GM12878 (cell line): ENCODE measurements around the gene MYCN. TPM values are rescaled to one million over a fixed set of nuclear protein-coding genes. Genes with fewer than 3 reads are reported as not detected.

Experiments used
- ATAC-seq: fragments of 200-7000 bp; cut with Tn5 transposase; 3 replicates; pipeline ENCODE4 v1.9.1; 2020; ENCODE audit warnings: mild to moderate bottlenecking, moderate library complexity
- BruUV-seq: library from RNA; stranded (reverse); fragments of 400-500 nt; replicated peaks from 2 replicates; lab custom pipeline; 2021; lab: Mats Ljungman, UMichigan
- CTCF ChIA-PET: fragments of 300-600 bp; sonication (Branson Sonifier 250); formaldehyde crosslinking; extraction: SDS; loops from one replicate; lab custom pipeline; 2021; ENCODE audit warnings: inconsistent platforms; lab: Yijun Ruan, JAX
- POLR2A ChIA-PET: fragments of 350-600 bp; formaldehyde crosslinking; extraction: SDS; loops from one replicate; lab custom pipeline; 2021; ENCODE audit warnings: inconsistent platforms; lab: Charles Lee
- RAD21 ChIA-PET: fragments of 300-600 bp; sonication (Branson Sonifier 250); formaldehyde crosslinking; loops from one replicate; lab custom pipeline; 2023; ENCODE audit warnings: antibody characterized with exemption; ENCODE audit not compliant: unreplicated experiment; lab: Charles Lee
- SMC1A ChIA-PET: fragments of 300-600 bp; sonication (Branson Sonifier 250); formaldehyde crosslinking; loops from one replicate; lab custom pipeline; 2023; ENCODE audit not compliant: unreplicated experiment, uncharacterized antibody; lab: Charles Lee
- DNase-seq: peaks from one replicate; pipeline ENCODE4 v3.0.0-alpha.2; 2011; ENCODE audit warnings: low read depth, low spot score
- FAIRE-seq: peaks from 3 replicates; lab custom pipeline; 2011; peaks lifted over from hg19 to GRCh38; lab: Jason Lieb, UNC
- H2AFZ ChIP-seq: 2 replicates; pipeline ENCODE4 v1.6.0; 2011; ENCODE audit warnings: low read depth, low read length, control low read depth; ENCODE audit not compliant: control insufficient read depth
- H3K27ac ChIP-seq: 2 replicates; pipeline ENCODE4 v1.5.1; 2011; ENCODE audit warnings: control low read depth; ENCODE audit not compliant: control insufficient read depth, insufficient read depth
- H3K27me3 ChIP-seq, 2 experiments: replicated peaks in 1 of 2; 2 replicates each; pipeline versions ENCODE4 v1.6.0 to v1.6.1; 2011; ENCODE audit warnings: low read length in 1 of 2; ENCODE audit not compliant: control insufficient read depth in 2 of 2, insufficient read depth in 2 of 2
- H3K36me3 ChIP-seq, 2 experiments: 2 replicates each; pipeline ENCODE4 v1.5.1; 2011; ENCODE audit warnings: low read length in 1 of 2; ENCODE audit not compliant: control insufficient read depth in 2 of 2, insufficient read depth in 2 of 2
- H3K4me1 ChIP-seq: 2 replicates; pipeline ENCODE4 v1.6.1; 2011; ENCODE audit warnings: mild to moderate bottlenecking, low read length, moderate library complexity, mixed read lengths; ENCODE audit not compliant: control insufficient read depth, insufficient read depth
- H3K4me2 ChIP-seq: 2 replicates; pipeline ENCODE4 v1.6.0; 2011; ENCODE audit warnings: control low read depth; ENCODE audit not compliant: control insufficient read depth, insufficient read depth
- H3K4me3 ChIP-seq: fragments of 200-600 bp; sonication (generic); 2 replicates; pipeline ENCODE4 v1.5.1; 2016
- H3K79me2 ChIP-seq: 2 replicates; pipeline ENCODE4 v1.6.0; 2011; ENCODE audit warnings: low read length; ENCODE audit not compliant: control insufficient read depth, insufficient read depth
- H3K9ac ChIP-seq: 2 replicates; pipeline ENCODE4 v1.8.0; 2011; ENCODE audit warnings: low read length, control low read depth, mixed read lengths; ENCODE audit not compliant: control insufficient read depth, insufficient read depth
- H3K9me3 ChIP-seq: replicated peaks from 3 replicates; pipeline ENCODE4 v1.5.1; 2011; ENCODE audit warnings: mild to moderate bottlenecking, low read length; ENCODE audit not compliant: control insufficient read depth, insufficient read depth
- H4K20me1 ChIP-seq: 2 replicates; pipeline ENCODE4 v1.6.0; 2011; ENCODE audit not compliant: control insufficient read depth, insufficient read depth
- EP300 ChIP-seq, 2 experiments: fragments of 150-350 bp in 1 of 2; IDR thresholded peaks; 2 replicates each; pipeline ENCODE4 v1.6.1; 2011 to 2012; ENCODE audit warnings: low read depth in 2 of 2, low read length in 2 of 2, borderline replicate concordance in 1 of 2, improper control_type of control experiment in 1 of 2, inconsistent platforms in 1 of 2; ENCODE audit not compliant: control insufficient read depth in 1 of 2
- MEF2A ChIP-seq: IDR thresholded peaks from 2 replicates; pipeline ENCODE4 v1.6.1; 2011; ENCODE audit warnings: low read depth, mild to moderate bottlenecking, low read length, moderate library complexity; ENCODE audit not compliant: insufficient read depth
- PAX5 ChIP-seq: IDR thresholded peaks from 2 replicates; pipeline ENCODE4 v1.6.1; 2011; ENCODE audit warnings: low read depth, low read length, borderline replicate concordance
- PML ChIP-seq: IDR thresholded peaks from 2 replicates; pipeline ENCODE4 v1.6.1; 2012; ENCODE audit warnings: low read length, inconsistent platforms
- SIN3A ChIP-seq: IDR thresholded peaks from 2 replicates; pipeline ENCODE4 v1.6.1; 2012; ENCODE audit warnings: low read depth, low read length, improper control_type of control experiment
- SMC3 ChIP-seq: IDR thresholded peaks from 2 replicates; pipeline ENCODE4 v1.6.1; 2011; ENCODE audit warnings: low read length, improper control_type of control experiment, borderline replicate concordance
- SREBF2 ChIP-seq: IDR thresholded peaks from 2 replicates; pipeline ENCODE4 v1.6.1; 2012; ENCODE audit warnings: mild to moderate bottlenecking, low read length
- STAT3 ChIP-seq: IDR thresholded peaks from 2 replicates; pipeline ENCODE4 v1.6.1; 2011; ENCODE audit warnings: low read depth, low read length, improper control_type of control experiment
- ZNF274 ChIP-seq: IDR thresholded peaks from one replicate; pipeline ENCODE4 v1.8.0; 2011; ENCODE audit not compliant: insufficient read length, insufficient read depth
- WGBS: methylation state at CpG from one replicate; pipeline ENCODE4 v1.1.6; 2016; ENCODE audit warnings: low lambda C conversion rate; ENCODE audit not compliant: insufficient replicate concordance, insufficient coverage; ENCODE audit errors: missing lambda C conversion rate; 5-methylcytosine and 5-hydroxymethylcytosine counted together
- in situ Hi-C: fragments of 300-500 bp; cut with MboI; formaldehyde crosslinking; loops from 9 replicates; pipeline ENCODE4 v1.14.3; 2018; ENCODE audit warnings: mixed read lengths
- intact Hi-C: fragments of 100-400 bp; cut with micrococcal nuclease; formaldehyde crosslinking; loops from one replicate; pipeline ENCODE4 v1.14.2; 2022; ENCODE audit not compliant: unreplicated experiment
- polyA plus RNA-seq, 11 experiments: library from polyadenylated mRNA; depleted of rRNA in 4 of 11; unstranded in 6 of 11; stranded (reverse) in 5 of 11; fragments of >200 nt; fragmentation: Nextera tagmentation in 4 of 11; fragmentation: Illumina TruSeq in 1 of 11; extraction: Ambion mirVana in 4 of 11; extraction: Trizol in 1 of 11; gene quantifications; 1 replicate in 1 of 11; 2 replicates in 10 of 11; pipeline versions ENCODE4 v1.2.1 to v1.2.3, GENCODE V29; 2011 to 2016; ENCODE audit warnings: inconsistent platforms in 2 of 11, missing spikeins in 2 of 11, low read depth in 1 of 11
- total RNA-seq, 4 experiments: library from RNA; depleted of rRNA in 3 of 4; stranded (reverse); fragments of >200 nt in 3 of 4; fragmentation: Illumina TruSeq in 1 of 4; extraction: Trizol in 1 of 4; gene quantifications; 2 replicates each; pipeline versions ENCODE4 v1.2.1 to v1.2.3, GENCODE V29; 2013 to 2021
- TF ChIP-seq, protein P1 (sequence below): fragments of 450-650 bp; IDR thresholded peaks from 2 replicates; pipeline ENCODE4 v1.6.1; 2016; ENCODE audit warnings: mild to moderate bottlenecking, moderate library complexity, borderline replicate concordance
- TF ChIP-seq, protein P2 (sequence below): fragments of 450-650 bp; IDR thresholded peaks from 2 replicates; pipeline ENCODE4 v1.6.1; 2017; ENCODE audit warnings: mild to moderate bottlenecking
- TF ChIP-seq, protein P3 (sequence below): fragments of 150-350 bp; IDR thresholded peaks from 2 replicates; pipeline ENCODE4 v1.6.1; 2016; ENCODE audit warnings: low read depth, low read length

The MYCN gene
- total and polyA plus RNA-seq, 10 of the 15 experiments (the other 5 are each of a cell fraction or from before 2014, with no cell fraction given), result not detected

GRCh38 chr2:15967415-15968279 lies 27.3 kb downstream of the MYCN start:
- no peaks in the 10 kb centered on the region for H3K9me3 ChIP-seq
- FAIRE-seq (no peak), DNase-seq (no peak), ATAC-seq (no peak)
- ChIA-PET RAD21 (interaction anchor here (0.6 kb wide), 1 partner anchor 250 kb away, joined by 3 read pairs; no protein-coding TSS in a partner anchor), POLR2A (no interaction called here), SMC1A (no interaction called here), CTCF (interaction anchor here (1.1 kb wide), 1 partner anchor 28 kb away, joined by 3 read pairs; no protein-coding TSS in a partner anchor)
- H3K4me1 ChIP-seq, result no peaks in the 10 kb centered on the region
- in situ Hi-C loops (no loop called here), intact Hi-C loops (no loop called here)
- TF ChIP-seq EP300 (IDR thresholded peaks at IDR 0.05; ENCODE audit: borderline replicate concordance in 1 of 2, control insufficient read depth in 1 of 2, low read depth in 2 of 2, low read length in 2 of 2) (no peak), SMC3 (no peak), SREBF2 (no peak), PML (no peak), STAT3 (no peak), SIN3A (no peak), ZNF274 (no peak), MEF2A (no peak), PAX5 (no peak)
- TF ChIP-seq, protein P1, sequence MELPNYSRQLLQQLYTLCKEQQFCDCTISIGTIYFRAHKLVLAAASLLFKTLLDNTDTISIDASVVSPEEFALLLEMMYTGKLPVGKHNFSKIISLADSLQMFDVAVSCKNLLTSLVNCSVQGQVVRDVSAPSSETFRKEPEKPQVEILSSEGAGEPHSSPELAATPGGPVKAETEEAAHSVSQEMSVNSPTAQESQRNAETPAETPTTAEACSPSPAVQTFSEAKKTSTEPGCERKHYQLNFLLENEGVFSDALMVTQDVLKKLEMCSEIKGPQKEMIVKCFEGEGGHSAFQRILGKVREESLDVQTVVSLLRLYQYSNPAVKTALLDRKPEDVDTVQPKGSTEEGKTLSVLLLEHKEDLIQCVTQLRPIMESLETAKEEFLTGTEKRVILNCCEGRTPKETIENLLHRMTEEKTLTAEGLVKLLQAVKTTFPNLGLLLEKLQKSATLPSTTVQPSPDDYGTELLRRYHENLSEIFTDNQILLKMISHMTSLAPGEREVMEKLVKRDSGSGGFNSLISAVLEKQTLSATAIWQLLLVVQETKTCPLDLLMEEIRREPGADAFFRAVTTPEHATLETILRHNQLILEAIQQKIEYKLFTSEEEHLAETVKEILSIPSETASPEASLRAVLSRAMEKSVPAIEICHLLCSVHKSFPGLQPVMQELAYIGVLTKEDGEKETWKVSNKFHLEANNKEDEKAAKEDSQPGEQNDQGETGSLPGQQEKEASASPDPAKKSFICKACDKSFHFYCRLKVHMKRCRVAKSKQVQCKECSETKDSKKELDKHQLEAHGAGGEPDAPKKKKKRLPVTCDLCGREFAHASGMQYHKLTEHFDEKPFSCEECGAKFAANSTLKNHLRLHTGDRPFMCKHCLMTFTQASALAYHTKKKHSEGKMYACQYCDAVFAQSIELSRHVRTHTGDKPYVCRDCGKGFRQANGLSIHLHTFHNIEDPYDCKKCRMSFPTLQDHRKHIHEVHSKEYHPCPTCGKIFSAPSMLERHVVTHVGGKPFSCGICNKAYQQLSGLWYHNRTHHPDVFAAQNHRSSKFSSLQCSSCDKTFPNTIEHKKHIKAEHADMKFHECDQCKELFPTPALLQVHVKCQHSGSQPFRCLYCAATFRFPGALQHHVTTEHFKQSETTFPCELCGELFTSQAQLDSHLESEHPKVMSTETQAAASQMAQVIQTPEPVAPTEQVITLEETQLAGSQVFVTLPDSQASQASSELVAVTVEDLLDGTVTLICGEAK, result no peak
- TF ChIP-seq, protein P2, sequence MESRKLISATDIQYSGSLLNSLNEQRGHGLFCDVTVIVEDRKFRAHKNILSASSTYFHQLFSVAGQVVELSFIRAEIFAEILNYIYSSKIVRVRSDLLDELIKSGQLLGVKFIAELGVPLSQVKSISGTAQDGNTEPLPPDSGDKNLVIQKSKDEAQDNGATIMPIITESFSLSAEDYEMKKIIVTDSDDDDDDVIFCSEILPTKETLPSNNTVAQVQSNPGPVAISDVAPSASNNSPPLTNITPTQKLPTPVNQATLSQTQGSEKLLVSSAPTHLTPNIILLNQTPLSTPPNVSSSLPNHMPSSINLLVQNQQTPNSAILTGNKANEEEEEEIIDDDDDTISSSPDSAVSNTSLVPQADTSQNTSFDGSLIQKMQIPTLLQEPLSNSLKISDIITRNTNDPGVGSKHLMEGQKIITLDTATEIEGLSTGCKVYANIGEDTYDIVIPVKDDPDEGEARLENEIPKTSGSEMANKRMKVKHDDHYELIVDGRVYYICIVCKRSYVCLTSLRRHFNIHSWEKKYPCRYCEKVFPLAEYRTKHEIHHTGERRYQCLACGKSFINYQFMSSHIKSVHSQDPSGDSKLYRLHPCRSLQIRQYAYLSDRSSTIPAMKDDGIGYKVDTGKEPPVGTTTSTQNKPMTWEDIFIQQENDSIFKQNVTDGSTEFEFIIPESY, result no peak
- TF ChIP-seq, protein P3, sequence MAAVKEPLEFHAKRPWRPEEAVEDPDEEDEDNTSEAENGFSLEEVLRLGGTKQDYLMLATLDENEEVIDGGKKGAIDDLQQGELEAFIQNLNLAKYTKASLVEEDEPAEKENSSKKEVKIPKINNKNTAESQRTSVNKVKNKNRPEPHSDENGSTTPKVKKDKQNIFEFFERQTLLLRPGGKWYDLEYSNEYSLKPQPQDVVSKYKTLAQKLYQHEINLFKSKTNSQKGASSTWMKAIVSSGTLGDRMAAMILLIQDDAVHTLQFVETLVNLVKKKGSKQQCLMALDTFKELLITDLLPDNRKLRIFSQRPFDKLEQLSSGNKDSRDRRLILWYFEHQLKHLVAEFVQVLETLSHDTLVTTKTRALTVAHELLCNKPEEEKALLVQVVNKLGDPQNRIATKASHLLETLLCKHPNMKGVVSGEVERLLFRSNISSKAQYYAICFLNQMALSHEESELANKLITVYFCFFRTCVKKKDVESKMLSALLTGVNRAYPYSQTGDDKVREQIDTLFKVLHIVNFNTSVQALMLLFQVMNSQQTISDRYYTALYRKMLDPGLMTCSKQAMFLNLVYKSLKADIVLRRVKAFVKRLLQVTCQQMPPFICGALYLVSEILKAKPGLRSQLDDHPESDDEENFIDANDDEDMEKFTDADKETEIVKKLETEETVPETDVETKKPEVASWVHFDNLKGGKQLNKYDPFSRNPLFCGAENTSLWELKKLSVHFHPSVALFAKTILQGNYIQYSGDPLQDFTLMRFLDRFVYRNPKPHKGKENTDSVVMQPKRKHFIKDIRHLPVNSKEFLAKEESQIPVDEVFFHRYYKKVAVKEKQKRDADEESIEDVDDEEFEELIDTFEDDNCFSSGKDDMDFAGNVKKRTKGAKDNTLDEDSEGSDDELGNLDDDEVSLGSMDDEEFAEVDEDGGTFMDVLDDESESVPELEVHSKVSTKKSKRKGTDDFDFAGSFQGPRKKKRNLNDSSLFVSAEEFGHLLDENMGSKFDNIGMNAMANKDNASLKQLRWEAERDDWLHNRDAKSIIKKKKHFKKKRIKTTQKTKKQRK, result no peak
- no peak overlapping the region for H3K27ac ChIP-seq
- BruUV-seq, result no TSS peak
- no peaks in the 10 kb centered on the region for H4K20me1 ChIP-seq
- H2AFZ ChIP-seq, result no peak overlapping the region
- 24% methylated on average over 10 of the region's 10 CpGs for WGBS
- no peak overlapping the region for H3K4me3 ChIP-seq
- no peaks in the 10 kb centered on the region for H3K36me3 ChIP-seq
- no peaks in the 10 kb centered on the region for H3K79me2 ChIP-seq
- no peaks in the 10 kb centered on the region for H3K27me3 ChIP-seq
- H3K4me2 ChIP-seq, result no peak overlapping the region
- H3K9ac ChIP-seq, result no peak overlapping the region
